HG02973 (cell line): ENCODE data around the gene MIF4GD.

ENCODE experiments used
- ATAC-seq: cut with Tn5 transposase; IDR thresholded peaks from one replicate; pipeline ENCODE4 v1.9.1; 2021; ENCODE audit warnings: moderate library complexity; ENCODE audit not compliant: unreplicated experiment

Gene MIF4GD

DNA sequence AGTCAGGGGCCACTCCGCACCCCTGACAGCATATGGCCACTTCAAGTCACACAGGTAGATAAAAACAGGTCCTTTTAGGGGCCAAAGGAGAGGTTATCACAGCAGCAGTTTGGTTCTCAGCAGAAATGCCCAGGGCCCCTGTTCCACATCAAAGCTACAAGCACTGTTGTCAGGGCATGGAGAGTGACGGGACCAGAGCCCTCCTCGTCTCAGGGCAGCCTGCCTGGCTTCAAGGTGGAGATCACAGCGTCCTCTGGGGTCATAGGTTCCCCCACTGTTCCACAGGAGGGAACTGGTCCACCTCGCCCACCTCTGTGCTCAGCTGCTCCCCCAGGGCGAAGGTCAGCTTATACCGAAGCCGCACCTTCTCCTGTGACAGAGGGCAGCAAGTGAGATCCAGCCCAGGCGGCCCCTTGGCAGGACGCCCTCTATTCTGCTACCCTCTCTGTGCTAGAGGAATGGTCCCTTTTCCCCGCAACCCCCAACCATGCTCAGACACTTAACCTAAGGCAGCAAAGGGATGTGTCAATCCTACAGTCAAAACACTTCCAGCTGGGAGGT lies 32.9 kb downstream of the MIF4GD start:
- no peak for ATAC-seq

DNA sequence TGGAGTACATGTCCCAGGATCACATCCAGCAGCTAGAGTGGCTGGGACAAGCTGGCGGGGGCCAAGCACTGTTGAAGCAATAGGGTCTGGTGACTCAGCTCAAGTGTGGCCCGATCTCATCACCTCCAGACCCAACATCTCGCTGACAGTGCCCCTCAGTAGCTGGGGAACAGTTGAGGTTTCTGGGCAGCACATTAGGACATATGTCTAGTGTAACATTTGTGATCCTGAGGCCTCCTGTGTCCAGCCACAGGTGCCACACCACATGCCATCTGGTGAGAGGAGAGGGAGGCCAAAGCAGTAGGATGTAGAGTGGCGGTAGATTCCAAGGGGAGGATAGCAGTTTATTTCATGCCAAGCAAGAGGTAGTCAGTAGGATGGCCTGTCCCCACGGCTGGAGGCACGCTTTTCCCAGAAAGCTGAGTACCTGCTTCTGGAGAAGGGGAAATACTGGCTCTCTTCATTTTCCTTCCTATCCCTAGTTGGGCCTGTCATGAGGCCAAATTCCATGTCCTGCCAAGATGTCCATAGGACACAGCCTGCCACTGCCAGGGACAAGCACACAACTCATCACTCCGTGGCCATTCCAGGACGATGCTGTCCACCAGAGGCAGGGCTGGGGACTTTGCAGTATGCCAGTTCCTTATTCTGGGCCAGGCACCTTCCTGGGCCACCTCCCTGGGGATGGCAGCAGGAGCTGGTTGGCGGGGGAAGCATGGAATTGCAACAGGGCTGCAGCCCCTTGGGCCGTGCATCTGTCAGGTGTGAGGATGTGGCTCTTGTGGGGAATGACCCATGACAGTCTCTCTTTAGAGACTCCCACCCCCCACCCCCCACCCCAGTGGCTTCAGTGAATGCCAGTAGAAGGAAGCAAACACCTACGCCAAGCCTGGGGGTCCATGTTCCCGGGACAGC lies 33.7 kb downstream of the MIF4GD start:
- ATAC-seq: no peak

DNA sequence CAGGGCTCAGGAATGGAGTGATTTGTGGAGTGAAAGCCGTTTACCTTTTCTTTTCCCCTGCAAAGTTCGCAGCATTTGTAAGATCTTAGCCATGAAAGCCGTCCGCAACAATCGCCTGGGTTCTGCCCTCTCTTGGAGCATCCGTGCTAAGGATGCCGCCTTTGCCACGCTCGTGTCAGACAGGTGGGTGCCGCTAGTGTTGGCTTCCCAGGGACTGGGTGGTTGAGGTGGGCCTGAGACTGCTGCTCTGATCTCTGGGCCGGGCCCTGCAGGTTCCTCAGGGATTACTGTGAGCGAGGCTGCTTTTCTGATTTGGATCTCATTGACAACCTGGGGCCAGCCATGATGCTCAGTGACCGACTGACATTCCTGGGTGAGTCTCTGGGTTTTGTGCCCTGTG lies 38.2 kb downstream of the MIF4GD start:
- no peak for ATAC-seq

GRCh38 chr17:75231741-75232464 lies 39.1 kb downstream of the MIF4GD start:
- ATAC-seq: no peak

GRCh38 chr17:75231071-75231470 lies 40.0 kb downstream of the MIF4GD start:
- no peak for ATAC-seq

- ATAC-seq: no peak
Measured at GRCh38 chr17:75228847-75229246, 42.2 kb downstream of the MIF4GD start.

- no peak for ATAC-seq
Measured at GRCh38 chr17:75228305-75228704, 42.7 kb downstream of the MIF4GD start.

- no peak for ATAC-seq
Measured at GRCh38 chr17:75227729-75228128, 43.3 kb downstream of the MIF4GD start.

- no peak for ATAC-seq
Measured at GRCh38 chr17:75225016-75225415, 46.0 kb downstream of the MIF4GD start.

GRCh38 chr17:75219815-75220214 lies 51.2 kb downstream of the MIF4GD start:
- ATAC-seq: no peak

- no peak for ATAC-seq
Measured at GRCh38 chr17:75218131-75218530, 52.9 kb downstream of the MIF4GD start.
